HepG2 (cell line): ENCODE measurements around the gene TBC1D21. TPM values are rescaled to one million over a fixed set of nuclear protein-coding genes. Genes with fewer than 3 reads are reported as not detected.

ENCODE experiments used
- ATAC-seq: fragments of 200-7000 bp; cut with Tn5 transposase; 3 replicates; pipeline ENCODE4 v1.9.1; 2020; ENCODE audit warnings: mild to moderate bottlenecking, moderate library complexity
- BruUV-seq: library from RNA; stranded (reverse); fragments of 400-500 nt; replicated peaks from 2 replicates; lab custom pipeline; 2021; lab: Mats Ljungman, UMichigan
- CTCF ChIA-PET: fragments of 300-600 bp; formaldehyde crosslinking; extraction: SDS; loops from one replicate; lab custom pipeline; 2021; ENCODE audit warnings: low total read pairs, inconsistent platforms, low intra/inter-chr PET ratio; lab: Yijun Ruan, JAX
- POLR2A ChIA-PET: fragments of 350-600 bp; sonication (Branson Sonifier 250); formaldehyde crosslinking; loops from one replicate; lab custom pipeline; 2020; ENCODE audit warnings: antibody characterized with exemption, inconsistent platforms; lab: Yijun Ruan, JAX
- DNase-seq: peaks from one replicate; pipeline ENCODE4 v3.0.0-alpha.2; 2015; ENCODE audit warnings: low spot score
- FAIRE-seq: peaks from 3 replicates; lab custom pipeline; 2011; peaks lifted over from hg19 to GRCh38; lab: Jason Lieb, UNC
- H2AFZ ChIP-seq: one replicate; pipeline ENCODE4 v1.6.1; 2011; ENCODE audit warnings: low read length, inconsistent platforms
- H3K27ac ChIP-seq: fragments of 300-600 bp; 3 replicates; pipeline ENCODE4 v1.8.0; 2011; ENCODE audit warnings: mixed run types, mild to moderate bottlenecking, mixed read lengths, low read length, inconsistent platforms; ENCODE audit not compliant: insufficient read depth; ENCODE audit errors: extremely low read length
- H3K27me3 ChIP-seq, 2 experiments: fragments of 200-600 bp in 1 of 2; 2 replicates in 1 of 2; 3 replicates in 1 of 2; pipeline versions ENCODE4 v1.6.0 to v1.8.0; 2011; ENCODE audit warnings: low read length in 2 of 2, mild to moderate bottlenecking in 2 of 2, moderate library complexity in 2 of 2, inconsistent platforms in 1 of 2; ENCODE audit not compliant: insufficient read depth in 2 of 2, control insufficient read depth in 1 of 2
- H3K36me3 ChIP-seq, 2 experiments: fragments of 200-600 bp in 1 of 2; replicated peaks in 1 of 2; 2 replicates in 1 of 2; 3 replicates in 1 of 2; pipeline versions ENCODE4 v1.5.1 to v1.8.0; 2011; ENCODE audit warnings: low read length in 2 of 2, inconsistent platforms in 1 of 2; ENCODE audit not compliant: insufficient read depth in 2 of 2, control insufficient read depth in 1 of 2
- H3K4me1 ChIP-seq: 2 replicates; pipeline ENCODE4 v1.5.1; 2012; ENCODE audit warnings: low read length, inconsistent platforms; ENCODE audit not compliant: insufficient read depth
- H3K4me2 ChIP-seq: 2 replicates; pipeline ENCODE4 v1.6.0; 2011; ENCODE audit warnings: low read depth, low read length, inconsistent platforms
- H3K4me3 ChIP-seq, 3 experiments: fragments of 200-600 bp in 1 of 3; sonication (generic), shearing (Covaris generic) in 1 of 3; replicated peaks in 1 of 3; 2 replicates each; pipeline ENCODE4 v1.5.1; 2011 to 2016; ENCODE audit warnings: low read length in 3 of 3, inconsistent platforms in 2 of 3, low read depth in 2 of 3, mild to moderate bottlenecking in 2 of 3, control low read depth in 1 of 3, mixed read lengths in 1 of 3; ENCODE audit not compliant: insufficient read depth in 1 of 3
- H3K79me2 ChIP-seq: one replicate; pipeline ENCODE4 v1.6.1; 2011; ENCODE audit warnings: low read length, inconsistent platforms; ENCODE audit not compliant: insufficient read depth
- H3K9ac ChIP-seq: 2 replicates; pipeline ENCODE4 v1.6.0; 2011; ENCODE audit warnings: mild to moderate bottlenecking, low read depth, low read length, inconsistent platforms; ENCODE audit not compliant: insufficient read depth
- H3K9me3 ChIP-seq: 2 replicates; pipeline ENCODE4 v1.5.1; 2012; ENCODE audit warnings: mild to moderate bottlenecking, low read length
- H4K20me1 ChIP-seq: 2 replicates; pipeline ENCODE4 v1.6.0; 2011; ENCODE audit warnings: inconsistent platforms, mild to moderate bottlenecking, low read length, moderate library complexity; ENCODE audit not compliant: insufficient read depth
- BORCS8-MEF2B ChIP-seq: sonication (generic); formaldehyde crosslinking; IDR thresholded peaks from 2 replicates; pipeline ENCODE4 v1.8.0; 2022; ENCODE audit warnings: mild to moderate bottlenecking, missing genetic modification reagents
- EHMT2 ChIP-seq: fragments of 200-600 bp; sonication (generic); IDR thresholded peaks from 2 replicates; pipeline ENCODE4 v1.7.0; 2017; ENCODE audit warnings: antibody characterized with exemption, low read depth, low read length, borderline replicate concordance
- FIP1L1 ChIP-seq: fragments of 200-400 bp; formaldehyde crosslinking; IDR thresholded peaks from 2 replicates; pipeline ENCODE4 v1.6.1; 2018; ENCODE audit warnings: low read depth, mild to moderate bottlenecking, low read length, moderate library complexity, borderline replicate concordance; ENCODE audit not compliant: insufficient read depth
- IKZF4 ChIP-seq: sonication (generic); formaldehyde crosslinking; IDR thresholded peaks from 2 replicates; pipeline ENCODE4 v1.5.1; 2020; ENCODE audit warnings: borderline replicate concordance, mild to moderate bottlenecking, low read depth, missing genetic modification reagents; ENCODE audit errors: not compliant biosample characterization
- JUN ChIP-seq: sonication (generic); formaldehyde crosslinking; IDR thresholded peaks from 2 replicates; pipeline ENCODE4 v1.4.0; 2020; ENCODE audit warnings: mild to moderate bottlenecking, missing genetic modification reagents
- MATR3 ChIP-seq: sonication (generic); formaldehyde crosslinking; IDR thresholded peaks from 2 replicates; pipeline ENCODE4 v1.4.0; 2020; ENCODE audit warnings: missing genetic modification reagents
- MIER2 ChIP-seq: IDR thresholded peaks from 2 replicates; pipeline ENCODE4 v1.6.1; 2016; ENCODE audit warnings: missing biosample characterization, missing genetic modification reagents
- NR2C2 ChIP-seq: sonication (generic); formaldehyde crosslinking; IDR thresholded peaks from 2 replicates; pipeline ENCODE4 v1.4.0; 2020; ENCODE audit warnings: missing genetic modification reagents, mild to moderate bottlenecking, moderate library complexity, borderline replicate concordance
- SALL1 ChIP-seq: sonication (generic); formaldehyde crosslinking; IDR thresholded peaks from 2 replicates; pipeline ENCODE4 v1.8.0; 2022; ENCODE audit warnings: mild to moderate bottlenecking, missing genetic modification reagents
- SMARCE1 ChIP-seq: fragments of 450-650 bp; IDR thresholded peaks from 2 replicates; pipeline ENCODE4 v1.6.1; 2017; ENCODE audit warnings: borderline replicate concordance
- WIZ ChIP-seq: sonication (generic); formaldehyde crosslinking; IDR thresholded peaks from 2 replicates; pipeline ENCODE4 v1.5.1; 2020; ENCODE audit warnings: mild to moderate bottlenecking, missing genetic modification reagents
- ZNF772 ChIP-seq: sonication (generic); formaldehyde crosslinking; IDR thresholded peaks from 2 replicates; pipeline ENCODE4 v1.5.0; 2020; ENCODE audit warnings: mild to moderate bottlenecking, missing genetic modification reagents
- ZSCAN9 ChIP-seq: IDR thresholded peaks from 2 replicates; pipeline ENCODE4 v1.6.1; 2016; ENCODE audit warnings: borderline replicate concordance
- WGBS: methylation state at CpG from one replicate; pipeline ENCODE4 v1.1.6; 2017; ENCODE audit warnings: low lambda C conversion rate; 5-methylcytosine and 5-hydroxymethylcytosine counted together
- in situ Hi-C: cut with HindIII; loops from 2 replicates; pipeline ENCODE4 v1.10.0; 2017; ENCODE audit warnings: low pct_unique_long_range_greater_than_20kb; ENCODE audit not compliant: extremely low pct_ligation_motif_present
- intact Hi-C: fragments of 100-400 bp; cut with micrococcal nuclease; formaldehyde crosslinking; loops from one replicate; pipeline ENCODE4 v1.10.0; 2022; ENCODE audit not compliant: unreplicated experiment
- polyA plus RNA-seq, 8 experiments: library from polyadenylated mRNA; depleted of rRNA in 3 of 8; stranded (reverse) in 7 of 8; unstranded in 1 of 8; fragments of >200 nt; fragmentation: Illumina TruSeq in 4 of 8; extraction: Trizol in 4 of 8; gene quantifications; 2 replicates each; pipeline versions ENCODE4 v1.2.1 to v1.2.3, GENCODE V29; 2011 to 2016; ENCODE audit warnings: low read depth in 4 of 8, missing spikeins in 1 of 8, mixed read lengths in 1 of 8; ENCODE audit not compliant: insufficient read depth in 1 of 8
- total RNA-seq, 5 experiments: library from RNA; depleted of rRNA; stranded (reverse); fragments of >200 nt; fragmentation: Illumina TruSeq; extraction: Trizol; gene quantifications; 2 replicates each; pipeline ENCODE4 v1.2.3, GENCODE V29; 2016; ENCODE audit warnings: low read depth in 1 of 5
- TF ChIP-seq, protein P1 (sequence below), 2 experiments: IDR thresholded peaks; 2 replicates each; pipeline ENCODE4 v1.6.1; 2011 to 2012; ENCODE audit warnings: low read length in 2 of 2, borderline replicate concordance in 1 of 2, low read depth in 1 of 2, mild to moderate bottlenecking in 1 of 2, moderate library complexity in 1 of 2
- TF ChIP-seq, protein P2 (sequence below): IDR thresholded peaks from 2 replicates; pipeline ENCODE4 v1.6.1; 2012; ENCODE audit warnings: low read length, improper control_type of control experiment

Gene TBC1D21
- total and polyA plus RNA-seq, 2 of the 13 experiments (the other 11 are each of a cell fraction or from before 2014, with no cell fraction given) = not detected

DNA sequence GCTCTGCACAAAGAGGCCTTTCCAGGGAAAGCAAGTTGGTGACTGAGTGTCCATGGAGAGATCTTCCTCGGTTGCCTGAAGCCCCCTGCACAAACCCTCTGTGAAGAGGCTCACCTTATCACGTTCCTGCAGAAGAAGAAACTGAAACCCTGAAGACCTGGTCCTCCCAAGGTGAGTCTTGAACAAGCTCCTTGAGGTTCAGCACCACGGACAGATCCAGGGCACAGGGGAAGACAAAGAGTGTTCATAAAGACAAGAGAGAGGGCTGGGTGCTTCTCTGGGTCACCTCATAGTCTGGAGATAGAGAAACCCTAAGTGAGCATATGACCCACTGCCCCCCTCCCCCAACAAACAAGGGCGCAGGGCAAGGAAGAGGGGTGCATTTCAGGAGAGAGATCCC is 21.7 kb upstream of the TBC1D21 start:
- Histone ChIP-seq H3K36me3 (no peaks in the 10 kb centered on the region), H3K4me2 (no peak overlapping the region), H3K4me3 (no peak overlapping the region), H2AFZ (no peak overlapping the region), H3K9ac (no peak overlapping the region), H3K4me1 (no peaks in the 10 kb centered on the region), H4K20me1 (no peaks in the 10 kb centered on the region), H3K27me3 (no peaks in the 10 kb centered on the region), H3K79me2 (no peaks in the 10 kb centered on the region), H3K27ac (no peak overlapping the region), H3K9me3 (no peaks in the 10 kb centered on the region)
- ATAC-seq (no peak), FAIRE-seq (no peak), DNase-seq (peak; percentile 25)
- in situ Hi-C loops (no loop called here), intact Hi-C loops (no loop called here)
- BruUV-seq = no TSS peak
- CTCF ChIA-PET = no interaction called here
- 0% methylated on average over 4 of the region's 4 CpGs for WGBS
- POLR2A ChIA-PET = no interaction called here
- TF ChIP-seq ZNF772 (CRISPR knock-in tag) = 0 out of 2 replicates have a peak, but pooled peaks have one; percentile 24
- no peak for TF ChIP-seq JUN (CRISPR knock-in tag)
- peak; percentile 38; the same call in 1 of the 2 replicates for TF ChIP-seq SALL1 (CRISPR knock-in tag)
- no peak for TF ChIP-seq FIP1L1
- TF ChIP-seq MATR3 (CRISPR knock-in tag) = no peak
- TF ChIP-seq, protein P1, sequence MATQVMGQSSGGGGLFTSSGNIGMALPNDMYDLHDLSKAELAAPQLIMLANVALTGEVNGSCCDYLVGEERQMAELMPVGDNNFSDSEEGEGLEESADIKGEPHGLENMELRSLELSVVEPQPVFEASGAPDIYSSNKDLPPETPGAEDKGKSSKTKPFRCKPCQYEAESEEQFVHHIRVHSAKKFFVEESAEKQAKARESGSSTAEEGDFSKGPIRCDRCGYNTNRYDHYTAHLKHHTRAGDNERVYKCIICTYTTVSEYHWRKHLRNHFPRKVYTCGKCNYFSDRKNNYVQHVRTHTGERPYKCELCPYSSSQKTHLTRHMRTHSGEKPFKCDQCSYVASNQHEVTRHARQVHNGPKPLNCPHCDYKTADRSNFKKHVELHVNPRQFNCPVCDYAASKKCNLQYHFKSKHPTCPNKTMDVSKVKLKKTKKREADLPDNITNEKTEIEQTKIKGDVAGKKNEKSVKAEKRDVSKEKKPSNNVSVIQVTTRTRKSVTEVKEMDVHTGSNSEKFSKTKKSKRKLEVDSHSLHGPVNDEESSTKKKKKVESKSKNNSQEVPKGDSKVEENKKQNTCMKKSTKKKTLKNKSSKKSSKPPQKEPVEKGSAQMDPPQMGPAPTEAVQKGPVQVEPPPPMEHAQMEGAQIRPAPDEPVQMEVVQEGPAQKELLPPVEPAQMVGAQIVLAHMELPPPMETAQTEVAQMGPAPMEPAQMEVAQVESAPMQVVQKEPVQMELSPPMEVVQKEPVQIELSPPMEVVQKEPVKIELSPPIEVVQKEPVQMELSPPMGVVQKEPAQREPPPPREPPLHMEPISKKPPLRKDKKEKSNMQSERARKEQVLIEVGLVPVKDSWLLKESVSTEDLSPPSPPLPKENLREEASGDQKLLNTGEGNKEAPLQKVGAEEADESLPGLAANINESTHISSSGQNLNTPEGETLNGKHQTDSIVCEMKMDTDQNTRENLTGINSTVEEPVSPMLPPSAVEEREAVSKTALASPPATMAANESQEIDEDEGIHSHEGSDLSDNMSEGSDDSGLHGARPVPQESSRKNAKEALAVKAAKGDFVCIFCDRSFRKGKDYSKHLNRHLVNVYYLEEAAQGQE (IDR thresholded peaks at IDR 0.05; ENCODE audit: borderline replicate concordance in 1 of 2, low read depth in 1 of 2, low read length in 2 of 2) = peak; percentile 74 to 94
- peak; percentile 96 for TF ChIP-seq MIER2
- TF ChIP-seq ZSCAN9 = 0 out of 2 replicates have a peak, but pooled peaks have one; percentile 34
- TF ChIP-seq BORCS8-MEF2B (CRISPR knock-in tag) = 0 out of 2 replicates have a peak, but pooled peaks have one; percentile 32
- TF ChIP-seq NR2C2 (CRISPR knock-in tag) = no peak
- no peak for TF ChIP-seq SMARCE1
- TF ChIP-seq, protein P2, sequence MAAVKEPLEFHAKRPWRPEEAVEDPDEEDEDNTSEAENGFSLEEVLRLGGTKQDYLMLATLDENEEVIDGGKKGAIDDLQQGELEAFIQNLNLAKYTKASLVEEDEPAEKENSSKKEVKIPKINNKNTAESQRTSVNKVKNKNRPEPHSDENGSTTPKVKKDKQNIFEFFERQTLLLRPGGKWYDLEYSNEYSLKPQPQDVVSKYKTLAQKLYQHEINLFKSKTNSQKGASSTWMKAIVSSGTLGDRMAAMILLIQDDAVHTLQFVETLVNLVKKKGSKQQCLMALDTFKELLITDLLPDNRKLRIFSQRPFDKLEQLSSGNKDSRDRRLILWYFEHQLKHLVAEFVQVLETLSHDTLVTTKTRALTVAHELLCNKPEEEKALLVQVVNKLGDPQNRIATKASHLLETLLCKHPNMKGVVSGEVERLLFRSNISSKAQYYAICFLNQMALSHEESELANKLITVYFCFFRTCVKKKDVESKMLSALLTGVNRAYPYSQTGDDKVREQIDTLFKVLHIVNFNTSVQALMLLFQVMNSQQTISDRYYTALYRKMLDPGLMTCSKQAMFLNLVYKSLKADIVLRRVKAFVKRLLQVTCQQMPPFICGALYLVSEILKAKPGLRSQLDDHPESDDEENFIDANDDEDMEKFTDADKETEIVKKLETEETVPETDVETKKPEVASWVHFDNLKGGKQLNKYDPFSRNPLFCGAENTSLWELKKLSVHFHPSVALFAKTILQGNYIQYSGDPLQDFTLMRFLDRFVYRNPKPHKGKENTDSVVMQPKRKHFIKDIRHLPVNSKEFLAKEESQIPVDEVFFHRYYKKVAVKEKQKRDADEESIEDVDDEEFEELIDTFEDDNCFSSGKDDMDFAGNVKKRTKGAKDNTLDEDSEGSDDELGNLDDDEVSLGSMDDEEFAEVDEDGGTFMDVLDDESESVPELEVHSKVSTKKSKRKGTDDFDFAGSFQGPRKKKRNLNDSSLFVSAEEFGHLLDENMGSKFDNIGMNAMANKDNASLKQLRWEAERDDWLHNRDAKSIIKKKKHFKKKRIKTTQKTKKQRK = no peak
- peak; percentile 67; the same call in 1 of the 2 replicates for TF ChIP-seq WIZ (CRISPR knock-in tag)
- no peak for TF ChIP-seq IKZF4 (CRISPR knock-in tag)
- TF ChIP-seq EHMT2 = peak; percentile 90; the same call in 1 of the 2 replicates
